ENCODE measurements around the gene PLSCR2. TPM values are rescaled to one million over a fixed set of nuclear protein-coding genes. Genes with fewer than 3 reads are reported as not detected.
"Not testable (repeated sequence)": the region's sequence is repeated elsewhere in the genome, so short reads cannot be mapped to it uniquely, and the experiment has no call there.

The PLSCR2 gene
- total and polyA plus RNA-seq, 9 donors: 0.27 to 0.35 TPM; not detected in 7

- WGBS, 3 donors: 80 to 89% (median 87%) methylated on average over 5 of the region's 5 CpGs
- Histone ChIP-seq H3K9me3 (no peaks in the 10 kb centered on the region), H3K36me3 (no peaks in the 10 kb centered on the region), H3K27ac (no peak overlapping the region), H3K4me1 (ENCODE audit: insufficient read depth) (no peaks in the 10 kb centered on the region), H3K27me3 (no peaks in the 10 kb centered on the region), H3K4me3 (no peak overlapping the region)
- no peak for DNase-seq
- intact Hi-C loops (cut with DNase I): no loop called here
- TF ChIP-seq CTCF (IDR thresholded peaks at IDR 0.05) (no peak), POLR2A (IDR thresholded peaks at IDR 0.05) (no peak), EP300 (IDR thresholded peaks at IDR 0.05) (no peak)
Measured at GRCh38 chr3:146421819-146422759, 47.3 kb downstream of the PLSCR2 start.

DNA sequence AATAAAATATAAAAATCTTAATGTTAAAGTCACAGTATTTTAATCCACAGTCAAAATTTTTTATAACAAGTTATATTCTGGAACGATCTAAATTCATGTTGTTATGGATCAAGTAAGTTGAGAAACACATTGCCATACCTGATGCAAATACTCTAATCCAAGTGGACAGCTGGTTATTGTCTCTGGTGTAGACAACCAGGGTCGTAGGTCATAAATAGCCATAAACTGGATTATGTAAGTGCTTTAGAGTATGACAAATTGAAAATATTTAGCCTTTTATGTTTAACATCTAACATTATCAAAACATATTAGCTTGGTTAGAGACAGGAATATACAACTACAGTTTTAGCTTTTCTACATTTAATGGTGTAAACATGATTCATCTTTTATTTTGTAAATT, 53.0 kb downstream of the PLSCR2 start:
- intact Hi-C loops (cut with DNase I): no loop called here
- WGBS, 3 donors: 65 to 75% (median 66%) methylated on average over 2 of the region's 2 CpGs

GRCh38 chr3:146414010-146414409, 55.4 kb downstream of the PLSCR2 start:
- H3K4me1 ChIP-seq (ENCODE audit: insufficient read depth): no peaks in the 10 kb centered on the region
- no peaks in the 10 kb centered on the region for H3K36me3 ChIP-seq
- no peaks in the 10 kb centered on the region for H3K9me3 ChIP-seq
- no peak overlapping the region for H3K27ac ChIP-seq
- TF ChIP-seq POLR2A (IDR thresholded peaks at IDR 0.05): no peak
- no peak for TF ChIP-seq CTCF (IDR thresholded peaks at IDR 0.05)
- no peak for TF ChIP-seq EP300 (IDR thresholded peaks at IDR 0.05)
- WGBS, 3 donors: 45 to 56% (median 53%) methylated on average over 1 of the region's 1 CpG
- intact Hi-C loops (cut with DNase I): no loop called here
- DNase-seq: no peak
- H3K4me3 ChIP-seq: no peak overlapping the region
- H3K27me3 ChIP-seq: no peaks in the 10 kb centered on the region

More for the DNA sequence above, 53.0 kb downstream of the PLSCR2 start:
- H3K9me3 ChIP-seq: no peaks in the 10 kb centered on the region
- TF ChIP-seq EP300 (IDR thresholded peaks at IDR 0.05) (no peak), POLR2A (IDR thresholded peaks at IDR 0.05) (no peak), CTCF (IDR thresholded peaks at IDR 0.05) (no peak)
- no peak for DNase-seq
- no peaks in the 10 kb centered on the region for H3K4me1 ChIP-seq (ENCODE audit: insufficient read depth)
- H3K36me3 ChIP-seq: no peaks in the 10 kb centered on the region
- no peaks in the 10 kb centered on the region for H3K27me3 ChIP-seq
- H3K27ac ChIP-seq: no peak overlapping the region
- no peak overlapping the region for H3K4me3 ChIP-seq

GRCh38 chr3:146412711-146413110, 56.6 kb downstream of the PLSCR2 start:
- H3K4me3 ChIP-seq; H3K27ac ChIP-seq; H3K9me3 ChIP-seq; H3K36me3 ChIP-seq; DNase-seq; H3K4me1 ChIP-seq (ENCODE audit: insufficient read depth); intact Hi-C loops (cut with DNase I); H3K27me3 ChIP-seq: not testable (repeated sequence)
- WGBS, 3 donors: 94 to 98% (median 98%) methylated on average over 5 of the region's 5 CpGs

GRCh38 chr3:146407956-146408355, 61.4 kb downstream of the PLSCR2 start:
- Histone ChIP-seq H3K36me3 (no peaks in the 10 kb centered on the region), H3K4me3 (no peak overlapping the region), H3K27me3 (no peaks in the 10 kb centered on the region), H3K9me3 (no peaks in the 10 kb centered on the region), H3K27ac (no peak overlapping the region), H3K4me1 (ENCODE audit: insufficient read depth) (no peaks in the 10 kb centered on the region)
- no peak for DNase-seq
- intact Hi-C loops (cut with DNase I): no loop called here
- WGBS, 3 donors: 27 to 40% (median 31%) methylated on average over 7 of the region's 7 CpGs
- TF ChIP-seq CTCF (IDR thresholded peaks at IDR 0.05) (no peak), POLR2A (IDR thresholded peaks at IDR 0.05) (no peak), EP300 (IDR thresholded peaks at IDR 0.05) (no peak)
